Suprapubic skin (tissue), 4 donors: ENCODE data around the gene DPEP2. TPM values are rescaled to one million over a fixed set of nuclear protein-coding genes. Genes with fewer than 3 reads are reported as not detected.
A peak's percentile ranks its signal among the peaks of the same experiment; 100 is the strongest.

Source experiments
- DNase-seq, 2 donors: peaks; one replicate each; pipeline ENCODE4 v3.0.0-alpha.2; 2019; ENCODE audit warnings: low spot score in 2 of 2
- H3K27ac ChIP-seq: fragments of 200-600 bp; sonication (generic); one replicate; pipeline ENCODE4 v1.5.1; 2019
- H3K27me3 ChIP-seq: fragments of 200-600 bp; sonication (generic); one replicate; pipeline ENCODE4 v1.5.1; 2019
- H3K36me3 ChIP-seq: fragments of 200-600 bp; sonication (generic); one replicate; pipeline ENCODE4 v1.5.1; 2019
- H3K4me1 ChIP-seq: fragments of 200-600 bp; sonication (generic); one replicate; pipeline ENCODE4 v1.5.1; 2019
- H3K4me3 ChIP-seq: fragments of 200-600 bp; sonication (generic); one replicate; pipeline ENCODE4 v1.5.1; 2019; ENCODE audit warnings: mild to moderate bottlenecking
- H3K9me3 ChIP-seq: fragments of 200-600 bp; sonication (generic); one replicate; pipeline ENCODE4 v1.5.1; 2019
- CTCF ChIP-seq, 2 donors: fragments of 200-600 bp in 1 of 2; fragments of 450-650 bp in 1 of 2; sonication (generic) in 1 of 2; IDR thresholded peaks; one replicate each; pipeline ENCODE4 v1.5.1; 2016 to 2019; ENCODE audit warnings: antibody characterized with exemption in 2 of 2, mild to moderate bottlenecking in 1 of 2, moderate library complexity in 1 of 2
- EP300 ChIP-seq: sonication (generic); formaldehyde crosslinking; IDR thresholded peaks from one replicate; pipeline ENCODE4 v1.6.1; 2017; ENCODE audit warnings: antibody characterized with exemption
- POLR2A ChIP-seq, 2 donors: fragments of 450-650 bp; IDR thresholded peaks; one replicate each; pipeline ENCODE4 v1.6.1; 2017; ENCODE audit warnings: antibody characterized with exemption in 2 of 2, mild to moderate bottlenecking in 2 of 2, moderate library complexity in 2 of 2
- POLR2AphosphoS5 ChIP-seq, 3 donors: sonication (generic); formaldehyde crosslinking; IDR thresholded peaks; one replicate each; pipeline ENCODE4 v1.6.1; 2017; ENCODE audit warnings: antibody characterized with exemption in 3 of 3
- WGBS: methylation state at CpG from one replicate; pipeline ENCODE4 v1.1.5; 2018; 5-methylcytosine and 5-hydroxymethylcytosine counted together
- total RNA-seq, 4 donors: library from RNA; depleted of rRNA; stranded (reverse); fragments of >200 nt; gene quantifications; one replicate each; pipeline ENCODE4 v1.1.0, GENCODE V29; 2016

The DPEP2 gene
- total RNA-seq, 4 donors from 2014 or later = 0.56 TPM; not detected in 3

- Histone ChIP-seq H3K4me1 (peaks cover 40% of the 10 kb centered on the region), H3K4me3 (no peak within 1 kb of the TSS), H3K36me3 (peaks cover 77% of the 10 kb centered on the region), H3K27ac (peak within 1 kb of the TSS; percentile 58), H3K27me3 (no peaks in the 10 kb centered on the region), H3K9me3 (no peaks in the 10 kb centered on the region)
- no peak for DNase-seq
- 52% methylated on average over 17 of the region's 23 CpGs for WGBS
- TF ChIP-seq CTCF (IDR thresholded peaks at IDR 0.05) (no peak), POLR2AphosphoS5 (IDR thresholded peaks at IDR 0.05) (no peak), POLR2A (IDR thresholded peaks at IDR 0.05) (no peak), EP300 (no peak)
Observed at GRCh38 chr16:67943619-67944504, 55.4 kb downstream of the DPEP2 start, which contains the start of gene LCAT. TSS of gene LCAT (minus strand) at chr16:67944120. CDS start at chr16:67944101, 19 bp downstream.

- no peak for DNase-seq
- 95% methylated on average over 6 of the region's 6 CpGs for WGBS
- H3K4me3 ChIP-seq = no peak overlapping the region
- H3K27ac ChIP-seq = peak overlapping the region; percentile 58
- no peaks in the 10 kb centered on the region for H3K27me3 ChIP-seq
- TF ChIP-seq EP300 = no peak
- TF ChIP-seq CTCF (IDR thresholded peaks at IDR 0.05) = no peak
- no peak for TF ChIP-seq POLR2A (IDR thresholded peaks at IDR 0.05)
- no peak for TF ChIP-seq POLR2AphosphoS5 (IDR thresholded peaks at IDR 0.05)
- no peaks in the 10 kb centered on the region for H3K9me3 ChIP-seq
- H3K36me3 ChIP-seq = peaks cover 71% of the 10 kb centered on the region
- H3K4me1 ChIP-seq = peaks cover 40% of the 10 kb centered on the region
Observed at GRCh38 chr16:67943256-67943618, 56.0 kb downstream of the DPEP2 start.

- TF ChIP-seq POLR2AphosphoS5 (IDR thresholded peaks at IDR 0.05) (no peak), CTCF (IDR thresholded peaks at IDR 0.05) (no peak), POLR2A (IDR thresholded peaks at IDR 0.05) (no peak), EP300 (no peak)
- DNase-seq = no peak
- Histone ChIP-seq H3K27ac (peak overlapping the region; percentile 58), H3K4me1 (peaks cover 36% of the 10 kb centered on the region), H3K9me3 (no peaks in the 10 kb centered on the region), H3K4me3 (no peak overlapping the region), H3K27me3 (no peaks in the 10 kb centered on the region), H3K36me3 (peaks cover 66% of the 10 kb centered on the region)
- 75% methylated on average over 5 of the region's 27 CpGs for WGBS
Observed at GRCh38 chr16:67942510-67943255, 56.6 kb downstream of the DPEP2 start.

GRCh38 chr16:67942200-67942509 is 57.1 kb downstream of the DPEP2 start:
- no peaks in the 10 kb centered on the region for H3K9me3 ChIP-seq
- DNase-seq = no peak
- H3K4me1 ChIP-seq = peaks cover 39% of the 10 kb centered on the region
- H3K27me3 ChIP-seq = no peaks in the 10 kb centered on the region
- no peak overlapping the region for H3K27ac ChIP-seq
- no peak overlapping the region for H3K4me3 ChIP-seq
- H3K36me3 ChIP-seq = peaks cover 60% of the 10 kb centered on the region
- no peak for TF ChIP-seq POLR2AphosphoS5 (IDR thresholded peaks at IDR 0.05)
- peak; percentile 28 to 75 for TF ChIP-seq CTCF (IDR thresholded peaks at IDR 0.05)
- WGBS = 69% methylated on average over 5 of the region's 6 CpGs
